Pons (tissue), 1 donor: ENCODE results near the gene OR51V1.
"Not testable (repeated sequence)": the region's sequence is repeated elsewhere in the genome, so short reads cannot be mapped to it uniquely, and the experiment has no call there.

Experiments
- DNase-seq: peaks from one replicate; pipeline ENCODE4 v3.0.0-alpha.2; 2016; ENCODE audit warnings: low spot score

Gene OR51V1, protein sequence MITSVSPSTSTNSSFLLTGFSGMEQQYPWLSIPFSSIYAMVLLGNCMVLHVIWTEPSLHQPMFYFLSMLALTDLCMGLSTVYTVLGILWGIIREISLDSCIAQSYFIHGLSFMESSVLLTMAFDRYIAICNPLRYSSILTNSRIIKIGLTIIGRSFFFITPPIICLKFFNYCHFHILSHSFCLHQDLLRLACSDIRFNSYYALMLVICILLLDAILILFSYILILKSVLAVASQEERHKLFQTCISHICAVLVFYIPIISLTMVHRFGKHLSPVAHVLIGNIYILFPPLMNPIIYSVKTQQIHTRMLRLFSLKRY

GRCh38 chr11:5200582-5200981 is at the start of gene OR51V1:
OR51V1 (minus strand) TSS chr11:5200682; CDS start chr11:5200682, 0 bp downstream.
- DNase-seq = no peak

DNA sequence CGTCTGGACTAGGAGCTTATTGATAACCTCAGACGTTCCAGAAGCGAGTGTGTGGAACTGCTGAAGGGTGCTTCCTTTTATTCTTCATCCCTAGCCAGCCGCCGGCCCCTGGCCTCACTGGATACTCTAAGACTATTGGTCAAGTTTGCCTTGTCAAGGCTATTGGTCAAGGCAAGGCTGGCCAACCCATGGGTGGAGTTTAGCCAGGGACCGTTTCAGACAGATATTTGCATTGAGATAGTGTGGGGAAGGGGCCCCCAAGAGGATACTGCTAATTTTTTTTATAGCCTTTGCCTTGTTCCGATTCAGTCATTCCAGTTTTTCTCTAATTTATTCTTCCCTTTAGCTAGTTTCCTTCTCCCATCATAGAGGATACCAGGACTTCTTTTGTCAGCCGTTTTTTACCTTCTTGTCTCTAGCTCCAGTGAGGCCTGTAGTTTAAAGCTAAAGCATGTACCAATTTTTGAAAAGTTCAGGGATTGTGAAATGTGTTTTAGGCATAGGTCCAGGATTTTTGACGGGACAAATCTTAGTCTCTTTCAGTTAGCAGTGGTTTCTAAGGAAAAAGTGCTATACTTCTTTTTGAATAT is 49.4 kb upstream of the OR51V1 start, which contains the start of gene HBG1:
TSS of gene HBG1 (minus strand) at position 51 of the 590 bp plus-strand sequence. CDS start 53 bp downstream, outside the sequence.
- not testable (repeated sequence) for DNase-seq

GRCh38 chr11:5248498-5248897 is 48.0 kb upstream of the OR51V1 start:
- not testable (repeated sequence) for DNase-seq

GRCh38 chr11:5247472-5248192 is 47.1 kb upstream of the OR51V1 start:
- DNase-seq = no peak

DNA sequence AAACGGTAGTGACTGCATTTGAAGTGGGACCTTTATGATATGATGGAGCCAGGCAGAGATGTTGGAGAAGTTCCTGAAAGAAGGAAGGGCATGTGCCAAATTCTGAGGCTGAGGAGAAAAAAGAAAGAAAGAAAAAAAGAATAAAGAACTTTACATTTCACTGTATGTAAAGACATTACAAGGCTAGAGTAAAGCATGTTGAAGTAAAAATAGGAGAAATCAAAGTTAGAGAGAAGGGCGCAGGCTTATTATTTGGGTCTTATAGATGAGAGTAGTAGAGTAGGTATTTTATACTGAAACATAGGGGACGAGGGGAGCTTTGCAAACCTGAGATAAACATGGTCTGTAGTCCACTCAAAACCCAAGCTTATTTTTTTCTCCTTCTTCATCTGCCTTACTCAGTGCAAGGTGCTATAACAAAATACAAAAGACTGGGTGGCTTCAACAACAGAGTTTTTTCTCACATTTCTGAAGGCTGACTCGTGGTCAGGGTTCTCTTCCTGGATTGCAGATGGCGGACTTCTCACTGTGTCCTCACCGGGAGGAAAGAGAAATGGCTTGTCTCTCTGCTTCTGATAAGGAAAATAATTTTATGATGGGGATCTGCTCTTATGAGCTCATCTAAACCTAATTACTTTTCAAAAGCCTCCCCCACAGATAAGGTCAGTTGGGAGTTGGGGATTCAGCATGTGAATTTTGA is 46.4 kb upstream of the OR51V1 start:
- DNase-seq = no peak

DNA sequence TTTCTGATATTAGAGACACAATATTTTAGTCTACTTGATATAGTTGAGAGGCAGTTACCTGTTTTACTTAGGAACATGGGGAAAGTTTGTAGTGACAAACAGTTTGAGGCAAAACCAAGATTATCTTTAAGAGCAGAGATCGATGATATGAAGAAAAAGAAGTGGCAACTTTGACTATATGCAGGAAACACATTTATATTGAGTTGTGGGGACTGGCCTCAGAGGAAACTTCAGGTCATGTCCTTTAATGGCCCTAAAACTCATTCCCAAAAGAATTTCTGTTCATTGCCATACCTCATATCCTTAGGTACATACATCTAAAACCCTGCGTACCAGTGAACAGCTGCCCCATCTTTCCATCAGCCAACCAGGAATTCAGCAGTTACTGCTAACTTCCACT is 44.7 kb upstream of the OR51V1 start:
- DNase-seq = no peak

- DNase-seq = no peak
These were observed 43.3 kb upstream of the OR51V1 start for GRCh38 chr11:5243816-5244180.

DNA sequence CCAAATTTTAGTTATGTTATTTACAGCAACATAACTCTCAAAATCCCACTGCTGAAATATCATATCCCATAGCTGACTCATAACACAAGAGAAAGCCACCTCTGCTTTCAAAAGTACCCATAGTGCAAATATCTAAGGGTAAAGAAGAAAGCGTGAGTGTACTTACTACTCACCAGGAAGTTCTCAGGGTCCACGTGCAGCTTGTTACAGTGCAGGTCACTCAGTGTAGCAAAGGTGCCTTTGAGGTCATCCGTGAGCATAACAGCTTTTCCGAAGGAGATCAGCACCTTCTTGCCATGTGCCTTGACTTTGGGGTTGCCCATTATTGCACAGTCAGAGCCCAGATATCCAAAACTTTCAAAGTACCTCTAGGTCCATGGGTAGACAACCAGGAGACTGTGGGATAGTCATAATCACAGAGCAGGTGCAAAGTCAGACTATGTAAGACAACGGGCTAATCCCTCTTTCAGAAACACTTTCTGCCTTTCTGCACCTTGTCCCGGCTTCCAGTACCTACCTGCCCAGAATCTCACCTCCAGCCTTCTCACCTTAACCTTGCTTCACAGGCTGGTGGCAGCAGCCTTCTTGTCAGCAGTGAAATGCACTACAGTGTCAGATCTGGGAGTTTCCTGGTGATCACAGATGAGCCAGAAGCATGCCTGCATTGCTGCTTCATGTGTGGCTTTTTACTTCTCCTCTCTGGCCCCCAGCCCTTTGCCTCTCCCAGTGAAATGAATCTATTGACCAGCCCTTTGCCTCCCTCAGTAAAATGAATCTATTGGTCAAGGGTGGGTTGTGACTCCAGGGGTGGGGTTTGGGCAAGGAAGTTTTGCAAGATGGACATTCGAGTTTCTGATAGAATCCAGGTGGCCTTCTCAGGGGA is 42.7 kb upstream of the OR51V1 start:
- no peak for DNase-seq

GRCh38 chr11:5242208-5242607 is 41.7 kb upstream of the OR51V1 start:
- DNase-seq = no peak

- no peak for DNase-seq
These were observed 41.0 kb upstream of the OR51V1 start for GRCh38 chr11:5241458-5241857.

DNA sequence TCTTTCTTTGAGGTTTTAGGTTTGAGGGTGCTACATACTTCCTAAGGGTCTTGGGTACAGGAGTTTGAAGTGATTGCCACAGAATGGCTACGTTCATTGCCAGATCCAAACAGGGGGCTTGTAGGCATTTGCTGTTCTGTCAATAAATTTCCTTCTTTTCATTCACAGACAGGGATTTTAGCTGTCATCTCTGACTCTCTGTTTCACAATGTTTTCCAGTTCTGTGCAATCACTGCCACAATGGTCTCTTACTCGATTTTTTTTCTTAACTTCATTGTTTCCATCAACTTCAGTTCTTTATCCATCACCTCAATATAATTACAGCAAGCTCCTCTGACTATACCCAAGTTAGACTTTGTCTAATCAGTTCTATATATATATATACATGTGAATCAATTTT is 40.0 kb upstream of the OR51V1 start:
- DNase-seq = no peak

DNA sequence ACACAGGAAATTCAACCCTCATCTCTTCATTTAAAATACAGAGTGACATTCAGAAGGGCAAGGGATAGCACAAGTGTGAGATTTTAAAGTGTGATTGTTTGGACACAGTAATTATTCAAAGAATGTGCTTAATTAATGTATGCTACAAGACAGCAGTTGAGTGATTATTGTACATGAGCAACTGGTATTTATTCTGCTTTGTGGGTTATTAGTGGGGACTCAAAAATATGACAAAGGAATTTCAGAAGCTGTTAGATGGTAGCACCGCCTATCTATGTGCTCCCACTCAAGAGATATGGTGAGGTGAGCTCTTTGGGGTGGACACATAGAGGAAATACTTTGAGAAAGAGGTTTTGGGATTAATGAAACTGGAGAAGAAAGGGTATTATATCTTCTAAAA is 39.6 kb upstream of the OR51V1 start:
- DNase-seq = no peak

DNA sequence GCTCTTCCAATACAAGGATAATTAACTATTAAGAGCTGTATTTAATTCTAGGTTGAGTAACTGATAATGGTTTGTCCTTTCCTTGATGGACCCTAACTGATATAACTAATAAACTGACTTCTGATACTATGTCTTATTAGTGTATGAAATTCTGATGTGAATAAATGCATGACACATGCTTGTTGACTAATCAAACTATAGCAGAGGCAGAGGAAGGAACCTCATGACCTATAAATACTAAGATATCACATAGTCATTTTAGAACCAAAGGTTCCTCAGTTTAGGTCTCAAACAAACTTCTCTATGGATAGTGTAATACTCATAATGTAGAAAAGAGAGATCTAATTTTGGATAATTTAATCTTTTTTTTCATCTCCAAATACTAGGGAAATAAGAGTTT is 38.6 kb upstream of the OR51V1 start:
- DNase-seq = no peak

GRCh38 chr11:5238486-5238885 is 38.0 kb upstream of the OR51V1 start:
- no peak for DNase-seq

DNA sequence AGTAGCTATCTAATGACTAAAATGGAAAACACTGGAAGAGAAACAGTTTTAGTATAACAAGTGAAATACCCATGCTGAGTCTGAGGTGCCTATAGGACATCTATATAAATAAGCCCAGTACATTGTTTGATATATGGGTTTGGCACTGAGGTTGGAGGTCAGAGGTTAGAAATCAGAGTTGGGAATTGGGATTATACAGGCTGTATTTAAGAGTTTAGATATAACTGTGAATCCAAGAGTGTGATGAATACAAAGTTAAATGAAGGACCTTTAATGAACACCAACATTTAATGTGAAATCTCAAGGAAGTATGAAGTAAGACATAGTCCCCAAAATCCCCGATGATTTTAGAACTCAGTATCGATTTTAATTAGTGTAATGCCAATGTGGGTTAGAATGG is 36.9 kb upstream of the OR51V1 start:
- no peak for DNase-seq

GRCh38 chr11:5235364-5236095 is 35.0 kb upstream of the OR51V1 start:
- DNase-seq = no peak

DNA sequence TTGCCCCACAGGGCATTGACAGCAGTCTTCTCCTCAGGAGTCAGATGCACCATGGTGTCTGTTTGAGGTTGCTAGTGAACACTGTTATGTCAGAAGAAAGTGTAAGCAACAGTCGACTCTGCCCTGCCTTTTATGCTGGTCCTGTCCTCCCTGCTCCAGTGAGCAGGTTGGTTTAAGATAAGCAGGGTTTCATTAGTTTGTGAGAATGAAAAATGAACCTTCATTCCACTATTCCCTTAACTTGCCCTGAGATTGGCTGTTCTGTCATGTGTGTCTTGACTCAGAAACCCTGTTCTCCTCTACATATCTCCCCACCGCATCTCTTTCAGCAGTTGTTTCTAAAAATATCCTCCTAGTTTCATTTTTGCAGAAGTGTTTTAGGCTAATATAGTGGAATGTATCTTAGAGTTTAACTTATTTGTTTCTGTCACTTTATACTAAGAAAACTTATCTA is 33.9 kb upstream of the OR51V1 start, which contains the start of gene HBD:
TSS of gene HBD (minus strand) at position 103 of the 454 bp plus-strand sequence. CDS start at position 53, 50 bp downstream.
- DNase-seq = no peak

- DNase-seq = no peak
These were observed 32.8 kb upstream of the OR51V1 start for GRCh38 chr11:5233307-5233706.

DNA sequence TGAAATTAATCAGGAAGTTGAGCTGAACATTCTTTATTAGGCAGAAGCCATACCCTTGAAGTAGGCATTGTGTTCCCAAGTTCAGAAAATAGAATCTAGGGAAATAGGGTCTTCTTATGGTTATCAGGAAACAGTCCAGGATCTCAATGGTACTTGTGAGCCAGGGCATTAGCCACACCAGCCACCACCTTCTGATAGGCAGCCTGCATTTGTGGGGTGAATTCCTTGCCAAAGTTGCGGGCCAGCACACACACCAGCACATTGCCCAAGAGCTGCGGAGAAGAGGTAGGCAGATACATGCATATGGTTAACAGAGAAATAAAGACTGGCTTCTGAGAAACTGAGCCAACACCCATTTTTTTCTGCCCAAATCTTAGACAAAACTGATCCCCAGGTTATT is 32.3 kb upstream of the OR51V1 start:
- DNase-seq = no peak

DNA sequence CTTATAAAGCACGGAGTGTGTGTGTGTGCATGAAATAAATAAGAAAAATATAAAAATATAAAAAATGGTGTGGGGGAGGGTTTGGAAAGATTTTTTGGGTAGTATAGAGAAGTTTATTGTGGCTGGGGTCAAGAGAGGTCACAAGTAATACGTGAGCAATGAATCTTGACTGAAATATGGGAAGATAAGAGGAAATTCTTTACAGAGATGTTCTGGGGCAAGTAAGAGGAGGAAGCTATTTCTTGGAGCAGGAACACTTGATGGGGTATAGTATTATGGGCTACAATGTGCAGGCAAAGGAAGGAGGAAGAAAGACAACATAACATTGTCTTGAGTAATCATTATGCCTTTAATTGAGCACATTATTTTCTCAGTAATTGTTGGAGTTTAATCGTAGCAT is 31.7 kb upstream of the OR51V1 start:
- no peak for DNase-seq

- no peak for DNase-seq
These were observed 30.6 kb upstream of the OR51V1 start for GRCh38 chr11:5231111-5231510.
